DND-41 (cell line): ENCODE results near the gene SORT1.

ENCODE experiments used
- EZH2 ChIP-seq: IDR thresholded peaks from 3 replicates; pipeline ENCODE4 v1.6.1; 2012; ENCODE audit warnings: borderline replicate concordance, low read depth, mild to moderate bottlenecking, moderate library complexity, low read length, inconsistent platforms; ENCODE audit not compliant: severe bottlenecking
- TF ChIP-seq, protein P1 (sequence below): IDR thresholded peaks from 2 replicates; pipeline ENCODE4 v1.5.1; 2012; ENCODE audit warnings: borderline replicate concordance, low read length, moderate library complexity, mild to moderate bottlenecking; ENCODE audit not compliant: poor library complexity, severe bottlenecking; ENCODE audit errors: extremely low read depth

DNA sequence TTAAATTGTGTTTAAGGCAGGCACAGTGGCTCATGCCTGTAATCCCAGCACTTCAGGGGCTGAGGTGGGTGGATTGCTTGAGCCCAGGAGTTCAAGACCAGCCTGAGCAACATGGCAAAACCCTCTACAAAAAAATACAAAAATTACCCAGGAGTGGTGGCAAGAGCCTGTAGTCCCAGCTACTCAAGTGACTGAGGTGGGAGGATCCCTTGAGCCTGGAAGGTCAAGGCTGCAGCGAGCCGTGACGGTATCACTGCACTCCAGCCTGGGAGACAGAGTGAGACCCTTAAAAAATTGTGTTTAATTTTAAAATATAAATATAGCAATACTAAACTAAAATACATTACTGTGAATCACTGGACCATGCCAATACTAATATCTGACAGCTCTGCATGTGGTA is 42.8 kb downstream of the SORT1 start:
- TF ChIP-seq, protein P1, sequence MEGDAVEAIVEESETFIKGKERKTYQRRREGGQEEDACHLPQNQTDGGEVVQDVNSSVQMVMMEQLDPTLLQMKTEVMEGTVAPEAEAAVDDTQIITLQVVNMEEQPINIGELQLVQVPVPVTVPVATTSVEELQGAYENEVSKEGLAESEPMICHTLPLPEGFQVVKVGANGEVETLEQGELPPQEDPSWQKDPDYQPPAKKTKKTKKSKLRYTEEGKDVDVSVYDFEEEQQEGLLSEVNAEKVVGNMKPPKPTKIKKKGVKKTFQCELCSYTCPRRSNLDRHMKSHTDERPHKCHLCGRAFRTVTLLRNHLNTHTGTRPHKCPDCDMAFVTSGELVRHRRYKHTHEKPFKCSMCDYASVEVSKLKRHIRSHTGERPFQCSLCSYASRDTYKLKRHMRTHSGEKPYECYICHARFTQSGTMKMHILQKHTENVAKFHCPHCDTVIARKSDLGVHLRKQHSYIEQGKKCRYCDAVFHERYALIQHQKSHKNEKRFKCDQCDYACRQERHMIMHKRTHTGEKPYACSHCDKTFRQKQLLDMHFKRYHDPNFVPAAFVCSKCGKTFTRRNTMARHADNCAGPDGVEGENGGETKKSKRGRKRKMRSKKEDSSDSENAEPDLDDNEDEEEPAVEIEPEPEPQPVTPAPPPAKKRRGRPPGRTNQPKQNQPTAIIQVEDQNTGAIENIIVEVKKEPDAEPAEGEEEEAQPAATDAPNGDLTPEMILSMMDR: no peak
- TF ChIP-seq EZH2: no peak
